DND-41 (cell line): ENCODE data around the gene PDE3A.

Experiments used
- ATAC-seq: fragments of 200-7000 bp; cut with Tn5 transposase; 3 replicates; pipeline ENCODE4 v1.9.1; 2021; ENCODE audit warnings: low read depth; ENCODE audit not compliant: insufficient read depth
- DNase-seq: peaks from one replicate; pipeline ENCODE4 v3.0.0-alpha.2; 2020
- H2AFZ ChIP-seq: 2 replicates; pipeline ENCODE4 v1.6.0; 2012; ENCODE audit warnings: low read depth, low read length
- H3K27ac ChIP-seq: 2 replicates; pipeline ENCODE4 v1.5.1; 2012; ENCODE audit warnings: low read length, inconsistent platforms
- H3K27me3 ChIP-seq: fragments of 200-600 bp; sonication (generic); 2 replicates; pipeline ENCODE4 v1.6.0; 2012; ENCODE audit warnings: low read length, mild to moderate bottlenecking, inconsistent platforms; ENCODE audit not compliant: insufficient read depth, poor library complexity
- H3K36me3 ChIP-seq: 2 replicates; pipeline ENCODE4 v1.5.1; 2012; ENCODE audit warnings: low read length, inconsistent platforms; ENCODE audit not compliant: insufficient read depth
- H3K4me1 ChIP-seq: 2 replicates; pipeline ENCODE4 v1.5.1; 2012; ENCODE audit warnings: mild to moderate bottlenecking, low read length; ENCODE audit not compliant: insufficient read depth
- H3K4me2 ChIP-seq: 2 replicates; pipeline ENCODE4 v1.6.0; 2012; ENCODE audit warnings: mild to moderate bottlenecking, moderate library complexity, low read length, inconsistent platforms; ENCODE audit not compliant: insufficient read depth
- H3K4me3 ChIP-seq, 2 experiments: fragments of 200-600 bp in 1 of 2; shearing (Covaris generic) in 1 of 2; 2 replicates each; pipeline ENCODE4 v1.5.1; 2012 to 2016; ENCODE audit warnings: inconsistent platforms in 2 of 2, low read length in 2 of 2, mild to moderate bottlenecking in 2 of 2, low read depth in 1 of 2, moderate library complexity in 1 of 2
- H3K79me2 ChIP-seq: 2 replicates; pipeline ENCODE4 v1.6.0; 2012; ENCODE audit warnings: low read length, inconsistent platforms; ENCODE audit not compliant: insufficient read depth
- H3K9ac ChIP-seq: 2 replicates; pipeline ENCODE4 v1.6.0; 2012; ENCODE audit warnings: low read depth, mild to moderate bottlenecking, inconsistent platforms, low read length, moderate library complexity
- H3K9me3 ChIP-seq: 2 replicates; pipeline ENCODE4 v1.5.1; 2012; ENCODE audit warnings: low read length, moderate library complexity, mild to moderate bottlenecking, inconsistent platforms; ENCODE audit not compliant: insufficient read depth, severe bottlenecking
- H4K20me1 ChIP-seq: 2 replicates; pipeline ENCODE4 v1.6.0; 2012; ENCODE audit warnings: low read length; ENCODE audit not compliant: insufficient read depth
- EZH2 ChIP-seq: IDR thresholded peaks from 3 replicates; pipeline ENCODE4 v1.6.1; 2012; ENCODE audit warnings: borderline replicate concordance, low read depth, mild to moderate bottlenecking, moderate library complexity, low read length, inconsistent platforms; ENCODE audit not compliant: severe bottlenecking
- TF ChIP-seq, protein P1 (sequence below): IDR thresholded peaks from 2 replicates; pipeline ENCODE4 v1.5.1; 2012; ENCODE audit warnings: borderline replicate concordance, low read length, moderate library complexity, mild to moderate bottlenecking; ENCODE audit not compliant: poor library complexity, severe bottlenecking; ENCODE audit errors: extremely low read depth

The PDE3A gene

GRCh38 chr12:20458011-20458410 is 89.7 kb downstream of the PDE3A start:
- H3K27me3 ChIP-seq: no peaks in the 10 kb centered on the region
- H3K79me2 ChIP-seq: no peaks in the 10 kb centered on the region
- ATAC-seq: no peak
- H3K36me3 ChIP-seq: no peaks in the 10 kb centered on the region
- H4K20me1 ChIP-seq: no peaks in the 10 kb centered on the region
- no peaks in the 10 kb centered on the region for H3K9me3 ChIP-seq
- TF ChIP-seq EZH2: no peak
- TF ChIP-seq, protein P1, sequence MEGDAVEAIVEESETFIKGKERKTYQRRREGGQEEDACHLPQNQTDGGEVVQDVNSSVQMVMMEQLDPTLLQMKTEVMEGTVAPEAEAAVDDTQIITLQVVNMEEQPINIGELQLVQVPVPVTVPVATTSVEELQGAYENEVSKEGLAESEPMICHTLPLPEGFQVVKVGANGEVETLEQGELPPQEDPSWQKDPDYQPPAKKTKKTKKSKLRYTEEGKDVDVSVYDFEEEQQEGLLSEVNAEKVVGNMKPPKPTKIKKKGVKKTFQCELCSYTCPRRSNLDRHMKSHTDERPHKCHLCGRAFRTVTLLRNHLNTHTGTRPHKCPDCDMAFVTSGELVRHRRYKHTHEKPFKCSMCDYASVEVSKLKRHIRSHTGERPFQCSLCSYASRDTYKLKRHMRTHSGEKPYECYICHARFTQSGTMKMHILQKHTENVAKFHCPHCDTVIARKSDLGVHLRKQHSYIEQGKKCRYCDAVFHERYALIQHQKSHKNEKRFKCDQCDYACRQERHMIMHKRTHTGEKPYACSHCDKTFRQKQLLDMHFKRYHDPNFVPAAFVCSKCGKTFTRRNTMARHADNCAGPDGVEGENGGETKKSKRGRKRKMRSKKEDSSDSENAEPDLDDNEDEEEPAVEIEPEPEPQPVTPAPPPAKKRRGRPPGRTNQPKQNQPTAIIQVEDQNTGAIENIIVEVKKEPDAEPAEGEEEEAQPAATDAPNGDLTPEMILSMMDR: no peak
- H3K4me3 ChIP-seq: no peak overlapping the region
- H3K4me2 ChIP-seq: no peak overlapping the region
- H3K4me1 ChIP-seq: no peaks in the 10 kb centered on the region
- H3K9ac ChIP-seq: no peak overlapping the region
- DNase-seq: no peak
- no peak overlapping the region for H2AFZ ChIP-seq
- no peak overlapping the region for H3K27ac ChIP-seq

DNA sequence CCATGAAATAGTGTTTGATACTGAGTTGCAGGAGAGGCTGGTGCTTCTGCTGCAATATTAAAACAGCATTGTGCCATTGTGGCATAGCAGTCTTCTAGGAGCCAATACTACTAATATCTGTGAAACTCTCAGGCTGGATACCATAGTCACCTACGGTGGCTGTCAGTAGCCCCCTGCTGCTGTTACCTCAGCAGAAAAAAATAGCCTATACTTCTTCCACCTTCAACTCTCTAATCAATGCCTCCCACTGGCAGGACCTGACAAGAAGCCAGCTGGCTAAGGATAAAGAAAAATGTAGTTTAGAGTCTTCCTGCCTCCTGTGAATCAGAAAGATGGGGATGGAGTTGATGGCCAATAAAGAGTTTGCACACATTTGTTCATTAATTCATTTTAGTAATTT is 91.6 kb downstream of the PDE3A start:
- no peak for ATAC-seq
- H3K4me2 ChIP-seq: no peak overlapping the region
- no peaks in the 10 kb centered on the region for H3K36me3 ChIP-seq
- H3K27me3 ChIP-seq: no peaks in the 10 kb centered on the region
- no peak for TF ChIP-seq EZH2
- TF ChIP-seq, protein P1: no peak
- no peak overlapping the region for H3K27ac ChIP-seq
- H4K20me1 ChIP-seq: no peaks in the 10 kb centered on the region
- no peak overlapping the region for H3K4me3 ChIP-seq
- no peaks in the 10 kb centered on the region for H3K4me1 ChIP-seq
- H3K9ac ChIP-seq: no peak overlapping the region
- H3K79me2 ChIP-seq: no peaks in the 10 kb centered on the region
- H2AFZ ChIP-seq: no peak overlapping the region
- DNase-seq: no peak
- H3K9me3 ChIP-seq: no peaks in the 10 kb centered on the region

DNA sequence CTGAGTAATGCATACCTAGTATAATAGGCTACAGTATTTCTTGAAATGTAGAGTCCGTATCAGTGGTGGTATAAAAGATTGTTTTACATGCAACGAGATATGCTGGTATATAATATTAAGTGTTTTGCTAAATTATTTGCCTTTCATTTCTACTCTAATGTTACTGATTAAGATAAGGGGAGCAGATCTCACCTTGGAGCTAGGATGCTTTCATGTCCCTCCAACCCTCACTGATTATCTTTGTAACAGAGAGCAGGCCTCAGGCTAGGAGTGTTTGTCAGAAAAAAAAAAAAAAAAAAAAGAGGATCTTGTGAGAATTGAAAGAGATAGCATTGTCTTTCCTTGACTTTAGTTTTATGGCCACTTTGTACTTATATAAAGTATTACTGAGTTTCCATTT is 92.6 kb downstream of the PDE3A start:
- Histone ChIP-seq H2AFZ (no peak overlapping the region), H3K9ac (no peak overlapping the region), H3K27ac (no peak overlapping the region), H3K36me3 (no peaks in the 10 kb centered on the region), H3K4me1 (no peaks in the 10 kb centered on the region), H4K20me1 (no peaks in the 10 kb centered on the region), H3K4me3 (no peak overlapping the region), H3K4me2 (no peak overlapping the region), H3K79me2 (no peaks in the 10 kb centered on the region), H3K27me3 (no peaks in the 10 kb centered on the region), H3K9me3 (no peaks in the 10 kb centered on the region)
- DNase-seq (no peak), ATAC-seq (no peak)
- no peak for TF ChIP-seq EZH2
- TF ChIP-seq, protein P1: no peak

GRCh38 chr12:20463913-20464524 is 95.7 kb downstream of the PDE3A start:
- H3K27me3 ChIP-seq: no peaks in the 10 kb centered on the region
- no peak overlapping the region for H3K27ac ChIP-seq
- H4K20me1 ChIP-seq: no peaks in the 10 kb centered on the region
- H3K4me3 ChIP-seq: no peak overlapping the region
- no peak overlapping the region for H2AFZ ChIP-seq
- no peak for DNase-seq
- no peaks in the 10 kb centered on the region for H3K36me3 ChIP-seq
- H3K9me3 ChIP-seq: no peaks in the 10 kb centered on the region
- H3K79me2 ChIP-seq: no peaks in the 10 kb centered on the region
- no peaks in the 10 kb centered on the region for H3K4me1 ChIP-seq
- no peak; the same call in 2 of the 3 replicates for ATAC-seq
- TF ChIP-seq, protein P1: peak; percentile 69
- TF ChIP-seq EZH2: no peak
- no peak overlapping the region for H3K4me2 ChIP-seq
- no peak overlapping the region for H3K9ac ChIP-seq
